HL-60 (cell line): ENCODE measurements around the gene GABRB1.

ENCODE experiments used
- DNase-seq, 2 experiments: peaks; one replicate each; pipeline ENCODE4 v3.0.0-alpha.2; 2010 to 2020; ENCODE audit warnings: low read depth in 1 of 2, low spot score in 1 of 2
- H3K27ac ChIP-seq: fragments of 250-450 bp; sonication (Bioruptor Pico); replicated peaks from 2 replicates; pipeline ENCODE4 v1.5.1; 2020; ENCODE audit warnings: mild to moderate bottlenecking, moderate library complexity
- H3K27me3 ChIP-seq: fragments of 250-450 bp; sonication (Bioruptor Pico); 2 replicates; pipeline ENCODE4 v1.5.1; 2021; ENCODE audit warnings: mild to moderate bottlenecking, moderate library complexity; ENCODE audit not compliant: insufficient read depth, poor library complexity, severe bottlenecking
- H3K4me3 ChIP-seq: replicated peaks from 2 replicates; pipeline ENCODE4 v1.5.1; 2011; ENCODE audit warnings: mild to moderate bottlenecking, control low read depth, low read length; ENCODE audit not compliant: insufficient read depth
- CTCF ChIP-seq: IDR thresholded peaks from one replicate; pipeline ENCODE4 v1.5.1; 2011; ENCODE audit warnings: low read length, control low read depth, inconsistent platforms; ENCODE audit not compliant: insufficient read depth
- GABPA ChIP-seq: IDR thresholded peaks from 2 replicates; pipeline ENCODE4 v1.6.1; 2012; ENCODE audit warnings: low read depth
- POLR2AphosphoS5 ChIP-seq: IDR thresholded peaks from 2 replicates; pipeline ENCODE4 v1.6.1; 2012; ENCODE audit warnings: low read depth
- REST ChIP-seq: IDR thresholded peaks from 2 replicates; pipeline ENCODE4 v1.6.1; 2012; ENCODE audit warnings: low read depth; ENCODE audit not compliant: insufficient replicate concordance
- SPI1 ChIP-seq: IDR thresholded peaks from 2 replicates; pipeline ENCODE4 v1.6.1; 2012; ENCODE audit warnings: low read depth, mild to moderate bottlenecking, borderline replicate concordance

Gene GABRB1

GRCh38 chr4:47068986-47069385 is 37.6 kb downstream of the GABRB1 start:
- TF ChIP-seq POLR2AphosphoS5 (no peak), SPI1 (no peak), GABPA (no peak), CTCF (no peak), REST (no peak)
- no peak for DNase-seq
- Histone ChIP-seq H3K27me3 (no peaks in the 10 kb centered on the region), H3K4me3 (no peak overlapping the region), H3K27ac (no peak overlapping the region)

- no peak overlapping the region for H3K4me3 ChIP-seq
- no peaks in the 10 kb centered on the region for H3K27me3 ChIP-seq
- no peak overlapping the region for H3K27ac ChIP-seq
- TF ChIP-seq SPI1 (no peak), REST (no peak), POLR2AphosphoS5 (no peak), CTCF (no peak), GABPA (no peak)
- no peak for DNase-seq
Observed at GRCh38 chr4:47071901-47072341, 40.6 kb downstream of the GABRB1 start.

- no peak for TF ChIP-seq SPI1
- no peak for TF ChIP-seq GABPA
- TF ChIP-seq REST, result no peak
- no peak for TF ChIP-seq POLR2AphosphoS5
- no peak for TF ChIP-seq CTCF
- no peak for DNase-seq
- no peak overlapping the region for H3K27ac ChIP-seq
- no peaks in the 10 kb centered on the region for H3K27me3 ChIP-seq
- H3K4me3 ChIP-seq, result no peak overlapping the region
Observed at GRCh38 chr4:47073647-47074046, 42.3 kb downstream of the GABRB1 start.
